DMS114 treated with DMSO at 0.1 percent for 48 hours (cell line): ENCODE results near the gene KCNJ4.
"Not testable (repeated sequence)": the region's sequence is repeated elsewhere in the genome, so short reads cannot be mapped to it uniquely, and the experiment has no call there.

Experiments used
- DNase-seq: peaks from one replicate; lab custom pipeline; 2025; ENCODE audit not compliant: unreplicated experiment; lab: John Stamatoyannopoulos, UW

KCNJ4 gene

DNA sequence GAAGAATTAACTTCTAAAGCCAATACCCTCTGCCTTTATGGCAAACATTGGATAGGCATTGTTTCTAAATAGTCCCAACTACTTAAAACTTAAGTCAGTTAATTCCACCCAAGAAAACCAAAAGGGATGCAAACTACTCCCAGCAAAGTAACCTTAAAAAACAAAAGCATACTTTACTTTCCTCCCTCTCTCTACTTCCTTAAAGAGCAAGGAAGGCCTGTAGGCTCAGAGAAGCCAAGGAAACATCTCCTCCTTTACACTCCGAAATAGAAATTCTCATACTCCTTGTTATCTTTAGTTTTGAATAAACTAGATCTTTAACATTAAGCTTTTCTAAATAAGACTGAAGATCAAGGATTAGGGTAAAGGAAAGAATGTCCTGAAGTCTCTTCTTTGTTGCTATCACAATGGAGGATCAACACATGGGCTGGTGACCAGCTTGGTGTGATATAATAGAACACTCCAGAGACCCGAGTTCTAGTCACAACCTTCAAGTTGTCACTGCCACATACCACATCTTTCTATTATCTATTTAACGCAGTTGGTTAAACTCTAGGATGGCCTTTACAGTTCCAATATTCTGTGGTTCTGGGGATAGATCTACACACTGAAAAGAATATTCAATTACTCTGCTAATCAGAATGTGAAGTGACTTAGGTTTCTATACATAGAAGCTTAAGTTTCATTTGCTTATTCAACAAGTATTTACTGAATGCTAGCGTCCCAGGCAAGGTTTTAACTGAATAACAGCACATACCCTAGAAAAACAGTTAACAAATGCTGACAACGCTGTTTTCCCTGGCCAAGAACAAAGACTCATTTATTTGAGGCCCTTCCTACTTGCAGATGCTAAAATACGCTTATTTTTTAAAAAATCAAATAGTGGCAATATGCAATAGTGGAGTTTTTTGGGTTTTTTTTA is 66.2 kb downstream of the KCNJ4 start:
- DNase-seq, result not testable (repeated sequence)

- not testable (repeated sequence) for DNase-seq
These were observed 68.1 kb downstream of the KCNJ4 start for GRCh38 chr22:38386918-38387317.

DNA sequence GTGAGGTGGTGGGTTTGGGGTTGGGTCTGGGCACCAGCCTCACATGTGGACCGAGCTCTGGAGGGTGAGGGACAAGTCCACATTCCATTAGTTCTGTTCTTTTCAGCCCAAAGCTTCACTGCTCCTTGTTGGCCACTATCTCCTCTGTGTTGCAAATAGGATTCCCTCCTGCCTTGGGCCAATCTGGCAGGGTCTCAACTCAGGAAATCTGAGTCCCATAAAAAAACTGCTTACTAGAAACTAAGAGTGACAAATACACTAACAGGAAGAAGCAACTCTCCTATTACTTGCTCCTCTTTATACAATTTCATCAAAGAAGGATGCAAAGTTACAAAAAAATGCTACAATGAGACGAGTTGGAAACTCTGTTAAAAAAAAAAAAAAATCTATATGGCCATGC is 71.6 kb downstream of the KCNJ4 start:
- no peak for DNase-seq

- DNase-seq, result not testable (repeated sequence)
These were observed 73.6 kb downstream of the KCNJ4 start for GRCh38 chr22:38381371-38381770.
